ENCODE results near the gene ATG101. TPM values are rescaled to one million over a fixed set of nuclear protein-coding genes. Genes with fewer than 3 reads are reported as not detected.
A peak's percentile ranks its signal among the peaks of the same experiment; 100 is the strongest.
"Not testable (repeated sequence)": the region's sequence is repeated elsewhere in the genome, so short reads cannot be mapped to it uniquely, and the experiment has no call there.

ATG101 gene
- total and polyA plus RNA-seq, 7 experiments from 2014 or later = 20.7 to 39.7 (median 30.9) TPM

- peaks cover 40 to 68% (median 50%) of the 10 kb centered on the region in 5 donors for H3K27me3 Mint-ChIP-seq
- H3K9me3 Mint-ChIP-seq = peaks cover 0 to 1% (median 0%) of the 10 kb centered on the region in 11 donors
- intact Hi-C loops (cut with micrococcal nuclease) = no loop called here
- ChIA-PET POLR2A (no interaction called here), CTCF (no interaction called here)
- H3K4me1 Mint-ChIP-seq = no peaks in the 10 kb centered on the region
- Histone ChIP-seq H3K4me1 (ENCODE audit: control insufficient read depth in 2 of 2, insufficient read depth in 2 of 2, low read length in 2 of 2) (no peaks in the 10 kb centered on the region), H3K9me3 (ENCODE audit: control insufficient read depth in 2 of 3, low read length in 3 of 3) (no peaks in the 10 kb centered on the region), H3K27ac (ENCODE audit: low read depth, low read length) (no peak overlapping the region), H3K4me3 (ENCODE audit: low read length) (no peak overlapping the region), H3K27me3 (ENCODE audit: control insufficient read depth in 2 of 2, insufficient read depth in 2 of 2, low read length in 2 of 2) (peaks cover 0 to 4% of the 10 kb centered on the region in 2 donors), H3K36me3 (ENCODE audit: control insufficient read depth in 2 of 3, insufficient read depth in 3 of 3, low read length in 3 of 3) (no peaks in the 10 kb centered on the region)
- no peak overlapping the region for H3K27ac Mint-ChIP-seq
- H3K4me3 Mint-ChIP-seq = no peak overlapping the region
- no peak for ATAC-seq
- peaks cover 0 to 3% (median 0%) of the 10 kb centered on the region in 5 donors for H3K36me3 Mint-ChIP-seq
- DNase-seq = no peak
Measured at GRCh38 chr12:52093346-52093745, 23.6 kb downstream of the ATG101 start.

DNA sequence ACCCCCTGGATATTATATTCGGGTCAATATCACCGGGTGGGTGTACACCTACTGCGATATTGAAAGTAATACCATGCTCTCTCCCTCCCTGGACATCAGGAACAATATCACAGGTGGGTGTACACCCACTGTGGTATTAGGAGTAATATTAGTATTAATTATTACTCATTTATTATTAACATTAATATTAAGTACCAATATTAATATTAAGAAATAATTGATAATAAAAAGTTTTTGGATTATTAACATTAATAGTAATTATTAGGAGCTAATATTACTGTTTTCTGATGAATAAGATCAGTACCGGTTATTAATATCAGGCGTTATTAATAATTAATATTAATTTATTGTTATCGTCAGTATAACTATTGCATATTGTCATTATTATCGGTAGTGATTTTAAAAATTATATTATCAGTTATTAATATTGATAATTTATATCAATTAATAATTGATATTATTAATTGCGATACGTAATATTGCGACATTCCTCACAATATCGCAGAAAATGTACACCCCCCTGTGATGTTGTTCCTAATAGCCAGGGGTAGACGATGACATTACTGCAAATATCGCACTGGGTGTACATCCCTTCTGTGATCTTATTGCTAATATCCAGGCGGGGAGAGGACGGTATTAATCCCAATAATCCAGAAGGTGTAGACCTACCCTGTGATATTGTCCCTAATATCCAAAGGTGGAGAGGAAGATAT lies 26.7 kb downstream of the ATG101 start:
- Mint-ChIP-seq H3K4me3 (no peak overlapping the region), H3K27ac (no peak overlapping the region), H3K27me3 (peaks cover 22 to 55% (median 52%) of the 10 kb centered on the region in 5 donors), H3K4me1 (no peaks in the 10 kb centered on the region), H3K36me3 (no peaks in the 10 kb centered on the region), H3K9me3 (peaks cover 0 to 3% (median 0%) of the 10 kb centered on the region in 11 donors)
- Histone ChIP-seq H3K27me3 (ENCODE audit: control insufficient read depth in 2 of 2, insufficient read depth in 2 of 2, low read length in 2 of 2) (peaks cover 0 to 2% of the 10 kb centered on the region in 2 donors), H3K9me3 (ENCODE audit: control insufficient read depth in 2 of 3, low read length in 3 of 3) (no peaks in the 10 kb centered on the region), H3K36me3 (ENCODE audit: control insufficient read depth in 2 of 3, insufficient read depth in 3 of 3, low read length in 3 of 3) (no peaks in the 10 kb centered on the region), H3K4me1 (ENCODE audit: control insufficient read depth in 2 of 2, insufficient read depth in 2 of 2, low read length in 2 of 2) (no peaks in the 10 kb centered on the region), H3K4me3 (ENCODE audit: low read length) (no peak overlapping the region), H3K27ac (ENCODE audit: low read depth, low read length) (no peak overlapping the region)
- POLR2A ChIA-PET = no interaction called here
- ATAC-seq (no peak), DNase-seq (no peak)
- CTCF ChIA-PET = no interaction called here
- intact Hi-C loops (cut with micrococcal nuclease) = no loop called here

- Histone ChIP-seq H3K4me3 (ENCODE audit: low read length) (no peak overlapping the region), H3K27ac (ENCODE audit: low read depth, low read length) (no peak overlapping the region), H3K4me1 (ENCODE audit: control insufficient read depth in 2 of 2, insufficient read depth in 2 of 2, low read length in 2 of 2) (no peaks in the 10 kb centered on the region), H3K27me3 (ENCODE audit: control insufficient read depth in 2 of 2, insufficient read depth in 2 of 2, low read length in 2 of 2) (no peaks in the 10 kb centered on the region), H3K9me3 (ENCODE audit: control insufficient read depth in 2 of 3, low read length in 3 of 3) (no peaks in the 10 kb centered on the region), H3K36me3 (ENCODE audit: control insufficient read depth in 2 of 3, insufficient read depth in 3 of 3, low read length in 3 of 3) (no peaks in the 10 kb centered on the region)
- POLR2A ChIA-PET = no interaction called here
- Mint-ChIP-seq H3K36me3 (no peaks in the 10 kb centered on the region), H3K27me3 (peaks cover 21 to 54% (median 52%) of the 10 kb centered on the region in 5 donors), H3K9me3 (peaks cover 0 to 3% (median 0%) of the 10 kb centered on the region in 11 donors), H3K27ac (no peak overlapping the region), H3K4me1 (no peaks in the 10 kb centered on the region), H3K4me3 (no peak overlapping the region)
- CTCF ChIA-PET = no interaction called here
- DNase-seq = no peak
- intact Hi-C loops (cut with micrococcal nuclease) = no loop called here
- ATAC-seq = no peak
Measured at GRCh38 chr12:52097045-52097666, 27.4 kb downstream of the ATG101 start.

GRCh38 chr12:52104431-52105089 lies 34.8 kb downstream of the ATG101 start:
- H3K4me3 Mint-ChIP-seq; H3K9me3 ChIP-seq (ENCODE audit: control insufficient read depth in 2 of 3, low read length in 3 of 3); H3K36me3 Mint-ChIP-seq; POLR2A ChIA-PET; H3K9me3 Mint-ChIP-seq; H3K27ac Mint-ChIP-seq; H3K4me1 Mint-ChIP-seq; CTCF ChIA-PET; H3K27ac ChIP-seq (ENCODE audit: low read depth, low read length); DNase-seq; H3K4me3 ChIP-seq (ENCODE audit: low read length); H3K36me3 ChIP-seq (ENCODE audit: control insufficient read depth in 2 of 3, insufficient read depth in 3 of 3, low read length in 3 of 3); ATAC-seq; H3K4me1 ChIP-seq (ENCODE audit: control insufficient read depth in 2 of 2, insufficient read depth in 2 of 2, low read length in 2 of 2); intact Hi-C loops (cut with micrococcal nuclease); H3K27me3 ChIP-seq (ENCODE audit: control insufficient read depth in 2 of 2, insufficient read depth in 2 of 2, low read length in 2 of 2): not testable (repeated sequence)
- H3K27me3 Mint-ChIP-seq = peaks cover 59 to 67% (median 59%) of the 10 kb centered on the region in 5 donors

- POLR2A ChIA-PET = interaction anchor here (0.6 to 0.7 kb wide), 2 partner anchors 717 to 1911 kb away, joined by 3 read pairs; no protein-coding TSS in a partner anchor
- not testable (repeated sequence) for H3K27ac ChIP-seq (ENCODE audit: low read depth, low read length)
Measured at GRCh38 chr12:52116222-52117125, 46.7 kb downstream of the ATG101 start.

GRCh38 chr12:52117806-52118475 lies 48.2 kb downstream of the ATG101 start:
- not testable (repeated sequence) for H3K9me3 Mint-ChIP-seq; H3K4me3 ChIP-seq (ENCODE audit: low read length)

More at GRCh38 chr12:52116222-52117125, 46.7 kb downstream of the ATG101 start:
- DNase-seq = peak in 7 of 9 donors; percentile 21 to 55 (median 31)
- ATAC-seq; H3K4me3 Mint-ChIP-seq; H3K27me3 ChIP-seq (ENCODE audit: control insufficient read depth in 2 of 2, insufficient read depth in 2 of 2, low read length in 2 of 2); H3K4me1 ChIP-seq (ENCODE audit: control insufficient read depth in 2 of 2, insufficient read depth in 2 of 2, low read length in 2 of 2); H3K36me3 ChIP-seq (ENCODE audit: control insufficient read depth in 2 of 3, insufficient read depth in 3 of 3, low read length in 3 of 3); CTCF ChIA-PET; H3K9me3 ChIP-seq (ENCODE audit: control insufficient read depth in 2 of 3, low read length in 3 of 3); H3K9me3 Mint-ChIP-seq; H3K36me3 Mint-ChIP-seq; H3K4me3 ChIP-seq (ENCODE audit: low read length): not testable (repeated sequence)
- intact Hi-C loops (cut with micrococcal nuclease) = loop anchor here in 1 of 2 donors (5.0 kb wide), 1 partner anchor 34 kb away; no protein-coding TSS in a partner anchor
- Mint-ChIP-seq H3K27me3 (peaks cover under 1 to 16% (median 6%) of the 10 kb centered on the region in 5 donors), H3K27ac (peak overlapping the region in 2 of 9 donors; percentile 16 to 43), H3K4me1 (peaks cover 0 to 29% (median 7%) of the 10 kb centered on the region in 7 donors)

More at GRCh38 chr12:52117806-52118475, 48.2 kb downstream of the ATG101 start:
- H3K9me3 ChIP-seq (ENCODE audit: control insufficient read depth in 2 of 3, low read length in 3 of 3); H3K27ac Mint-ChIP-seq; H3K4me1 ChIP-seq (ENCODE audit: control insufficient read depth in 2 of 2, insufficient read depth in 2 of 2, low read length in 2 of 2); H3K36me3 Mint-ChIP-seq; H3K27me3 ChIP-seq (ENCODE audit: control insufficient read depth in 2 of 2, insufficient read depth in 2 of 2, low read length in 2 of 2); H3K4me3 Mint-ChIP-seq; H3K27ac ChIP-seq (ENCODE audit: low read depth, low read length); ATAC-seq; H3K36me3 ChIP-seq (ENCODE audit: control insufficient read depth in 2 of 3, insufficient read depth in 3 of 3, low read length in 3 of 3); POLR2A ChIA-PET; DNase-seq: not testable (repeated sequence)
- Mint-ChIP-seq H3K27me3 (peaks cover 6 to 19% (median 12%) of the 10 kb centered on the region in 5 donors), H3K4me1 (peaks cover 4 to 29% (median 16%) of the 10 kb centered on the region in 7 donors)
- CTCF ChIA-PET = interaction anchor here (0.7 to 1.7 kb wide), 2 partner anchors 34 to 93 kb away, joined by 3 to 4 read pairs; no protein-coding TSS in a partner anchor
- intact Hi-C loops (cut with micrococcal nuclease) = loop anchor here in 1 of 2 donors (5.0 kb wide), 1 partner anchor 36 kb away; no protein-coding TSS in a partner anchor

All from naive thymus-derived CD4-positive, alpha-beta T cell (primary cell).